Measurements from ENCODE around the gene NFIB. TPM values are rescaled to one million over a fixed set of nuclear protein-coding genes. Genes with fewer than 3 reads are reported as not detected.
A peak's percentile ranks its signal among the peaks of the same experiment; 100 is the strongest.

NFIB gene
- total RNA-seq, 1 donor from 2014 or later = not detected

DNA sequence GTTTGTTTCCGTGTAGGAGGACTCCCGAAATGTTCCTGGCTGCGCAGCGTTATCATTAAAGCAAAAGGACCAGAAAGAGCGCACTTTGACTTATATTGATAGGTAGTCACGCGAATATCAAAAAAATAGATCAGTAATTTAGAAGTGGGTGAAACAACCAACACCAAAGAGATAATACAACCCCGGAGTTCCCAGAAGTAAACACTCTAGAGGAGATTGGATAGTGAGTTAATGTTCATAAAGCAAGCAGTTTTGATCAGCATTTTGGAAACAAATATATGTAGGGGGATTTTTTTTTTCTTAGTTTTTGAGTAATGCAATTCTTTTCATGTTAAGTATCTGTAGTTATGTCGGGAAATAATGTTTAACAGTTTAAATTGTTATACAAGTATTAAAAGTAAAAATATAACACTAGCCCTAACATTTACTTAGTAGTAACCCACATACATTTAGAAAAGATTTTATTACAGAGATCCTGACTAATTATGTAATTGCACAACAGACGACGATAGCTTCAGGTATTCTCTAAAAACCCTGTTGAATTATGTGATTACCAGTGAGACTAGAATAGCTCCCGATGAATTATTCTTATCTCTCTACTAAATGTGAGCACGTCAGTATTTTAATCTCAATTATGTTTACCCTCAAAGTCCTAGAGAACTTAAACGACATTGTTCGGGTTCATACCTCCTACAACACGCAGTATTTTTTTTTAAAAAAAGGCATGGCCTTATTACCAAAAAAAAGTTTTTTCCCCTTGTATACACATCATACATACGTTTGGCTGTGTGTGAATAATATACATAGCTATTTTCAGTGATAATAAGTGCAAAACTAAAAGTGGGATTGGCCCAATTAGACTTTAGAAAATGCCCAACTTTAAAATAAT, 9.4 kb upstream of the NFIB start:
- Mint-ChIP-seq H3K36me3 (ENCODE audit: low read depth) (peaks cover 3% of the 10 kb centered on the region), H3K27me3 (ENCODE audit: low read depth) (peaks cover 64% of the 10 kb centered on the region)
- intact Hi-C loops (cut with micrococcal nuclease) = loop anchor here (10.0 kb wide), 1 partner anchor 1231 kb away; the partner anchor contains the start of gene CCDC171

DNA sequence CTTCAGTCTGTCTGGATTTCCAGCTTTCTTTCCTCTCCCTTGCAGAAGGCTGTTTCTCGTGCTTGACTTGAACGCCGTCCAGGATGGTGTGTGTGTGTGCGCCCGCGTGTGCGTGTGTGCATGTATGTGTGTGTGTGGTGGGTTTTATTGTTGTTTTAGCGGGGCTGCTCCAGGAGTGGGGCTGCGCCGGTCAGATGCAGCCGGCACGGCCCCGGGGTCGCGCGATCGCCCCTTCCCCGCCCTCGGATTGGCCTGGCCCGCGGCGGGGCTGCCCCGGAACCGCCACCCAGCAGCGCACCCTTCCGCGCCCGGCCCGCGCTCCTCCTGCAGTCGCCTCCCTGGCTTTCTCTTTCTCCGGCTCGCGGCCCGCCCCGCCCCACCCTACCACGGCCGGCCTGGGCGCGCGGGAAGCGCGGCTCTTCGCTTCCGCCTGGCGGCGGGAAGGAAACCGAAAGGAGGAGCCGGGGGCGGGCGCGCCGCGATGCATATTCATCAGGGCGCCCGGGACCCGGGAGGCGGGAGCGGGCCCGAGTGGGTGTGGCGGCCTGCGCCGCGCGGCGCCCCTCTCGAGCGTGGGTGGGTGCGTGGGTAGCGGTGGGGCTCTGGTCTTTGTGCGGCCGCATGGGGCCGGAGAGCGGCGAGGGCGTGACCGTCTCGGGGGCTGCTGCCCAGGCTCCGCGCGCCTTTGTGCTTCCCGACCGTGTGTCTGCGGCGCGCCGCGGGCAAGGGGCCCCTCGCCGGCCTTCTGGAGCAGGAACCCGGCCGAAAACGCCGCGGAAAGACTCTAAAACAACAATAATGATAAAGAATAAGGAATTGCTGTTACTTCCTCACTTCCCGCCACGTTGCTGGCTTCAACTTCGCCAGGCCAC, 8.5 kb upstream of the NFIB start:
- Mint-ChIP-seq H3K4me3 (ENCODE audit: low read depth) (peak overlapping the region; percentile 86), H3K36me3 (ENCODE audit: low read depth) (peaks cover 3% of the 10 kb centered on the region), H3K4me1 (ENCODE audit: low read depth) (peaks cover 22% of the 10 kb centered on the region), H3K27me3 (ENCODE audit: low read depth) (peaks cover 65% of the 10 kb centered on the region), H3K27ac (peak overlapping the region; percentile 83), H3K9me3 (no peaks in the 10 kb centered on the region)
- intact Hi-C loops (cut with micrococcal nuclease) = loop anchor here (1.0 to 10.0 kb wide), 2 partner anchors 8 to 1232 kb away; partner anchors contain the start of genes CCDC171 and NFIB
- peak; percentile 82 for DNase-seq (ENCODE audit: low spot score)

More for the DNA sequence above, 9.4 kb upstream of the NFIB start:
- Mint-ChIP-seq H3K27ac (peak overlapping the region; percentile 83), H3K4me1 (ENCODE audit: low read depth) (peaks cover 18% of the 10 kb centered on the region), H3K4me3 (ENCODE audit: low read depth) (peak overlapping the region; percentile 86), H3K9me3 (no peaks in the 10 kb centered on the region)
- DNase-seq (ENCODE audit: low spot score) = no peak

DNA sequence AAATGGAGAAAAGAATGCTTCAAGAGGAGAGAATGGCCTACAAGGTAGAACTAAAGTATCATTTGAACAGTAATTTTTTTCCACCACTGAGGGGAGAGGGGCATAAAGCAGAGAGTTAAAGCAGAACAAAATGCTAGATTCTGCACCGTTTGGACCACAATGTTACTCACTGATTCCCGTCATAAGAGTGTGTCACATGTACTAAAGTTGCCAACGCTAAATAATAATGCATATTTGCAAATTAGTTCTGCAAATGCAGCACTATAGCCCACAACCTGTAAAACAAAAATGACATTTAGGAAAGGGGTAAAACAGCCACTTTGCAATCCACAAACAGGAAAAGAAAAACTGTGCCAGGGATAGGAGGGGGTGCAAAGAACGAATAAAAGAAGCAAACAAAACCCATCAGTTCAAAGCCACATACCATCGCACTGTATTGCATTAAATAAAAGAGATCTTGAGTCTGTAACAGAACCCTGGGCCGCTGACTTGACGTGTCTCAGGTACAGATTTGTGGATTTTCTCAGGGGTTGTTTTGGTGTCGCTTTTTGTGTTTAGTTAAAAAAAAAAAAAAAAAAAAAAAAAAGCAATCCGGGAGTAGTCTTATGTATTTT, 7.7 kb upstream of the NFIB start:
- Mint-ChIP-seq H3K36me3 (ENCODE audit: low read depth) (peaks cover 3% of the 10 kb centered on the region), H3K27ac (no peak overlapping the region), H3K9me3 (no peaks in the 10 kb centered on the region), H3K4me3 (ENCODE audit: low read depth) (peak overlapping the region; percentile 75), H3K4me1 (ENCODE audit: low read depth) (peaks cover 22% of the 10 kb centered on the region), H3K27me3 (ENCODE audit: low read depth) (peaks cover 68% of the 10 kb centered on the region)
- no peak for DNase-seq (ENCODE audit: low spot score)
- intact Hi-C loops (cut with micrococcal nuclease) = loop anchor here (1.0 to 10.0 kb wide), 2 partner anchors 7 to 1233 kb away; partner anchors contain the start of genes CCDC171 and NFIB

- Mint-ChIP-seq H3K36me3 (ENCODE audit: low read depth) (peaks cover 3% of the 10 kb centered on the region), H3K9me3 (no peaks in the 10 kb centered on the region), H3K27me3 (ENCODE audit: low read depth) (peaks cover 68% of the 10 kb centered on the region), H3K4me1 (ENCODE audit: low read depth) (peaks cover 25% of the 10 kb centered on the region), H3K4me3 (ENCODE audit: low read depth) (peak overlapping the region; percentile 63), H3K27ac (no peak overlapping the region)
- intact Hi-C loops (cut with micrococcal nuclease) = loop anchor here (10.0 kb wide), 1 partner anchor 1234 kb away; the partner anchor contains the start of gene CCDC171
- DNase-seq (ENCODE audit: low spot score) = no peak
Observed at GRCh38 chr9:14320271-14321181, 6.6 kb upstream of the NFIB start.

DNA sequence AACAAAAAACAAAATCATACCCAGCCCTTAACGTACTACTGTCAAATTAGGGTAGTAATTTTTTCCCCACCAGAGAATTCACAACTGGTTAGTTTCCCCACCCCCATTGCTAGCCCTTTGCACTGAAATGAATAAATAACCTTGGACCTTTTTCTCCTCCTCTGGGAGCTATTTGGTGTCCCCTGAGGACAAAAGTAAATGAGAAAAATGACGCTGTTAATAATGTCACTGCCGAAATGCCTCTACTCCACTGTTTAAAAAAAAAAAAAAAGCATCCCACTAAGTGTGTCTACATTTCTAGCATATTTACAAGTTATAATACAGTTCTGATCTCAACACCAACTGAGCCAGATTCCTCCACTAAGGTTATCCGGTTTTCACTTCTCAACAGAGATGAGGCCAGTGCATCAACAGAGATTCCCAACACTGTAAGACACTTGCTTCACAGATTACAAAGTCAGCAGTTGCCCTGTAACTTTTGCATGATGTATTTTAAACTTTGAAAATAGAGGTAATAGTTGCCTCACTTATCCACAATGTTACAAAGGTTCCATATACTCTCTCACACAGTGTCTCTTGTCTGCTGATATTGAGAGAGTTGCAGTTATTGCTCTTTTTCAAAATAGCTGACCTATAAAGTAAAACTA, 5.1 kb upstream of the NFIB start:
- Mint-ChIP-seq H3K36me3 (ENCODE audit: low read depth) (peaks cover 3% of the 10 kb centered on the region), H3K4me1 (ENCODE audit: low read depth) (peaks cover 29% of the 10 kb centered on the region), H3K4me3 (ENCODE audit: low read depth) (no peak overlapping the region), H3K9me3 (no peaks in the 10 kb centered on the region), H3K27me3 (ENCODE audit: low read depth) (peaks cover 67% of the 10 kb centered on the region), H3K27ac (no peak overlapping the region)
- intact Hi-C loops (cut with micrococcal nuclease) = no loop called here
- no peak for DNase-seq (ENCODE audit: low spot score)

- Mint-ChIP-seq H3K36me3 (ENCODE audit: low read depth) (peaks cover 7% of the 10 kb centered on the region), H3K4me1 (ENCODE audit: low read depth) (peaks cover 32% of the 10 kb centered on the region), H3K4me3 (ENCODE audit: low read depth) (no peak overlapping the region), H3K9me3 (no peaks in the 10 kb centered on the region), H3K27me3 (ENCODE audit: low read depth) (peaks cover 65% of the 10 kb centered on the region), H3K27ac (no peak overlapping the region)
- intact Hi-C loops (cut with micrococcal nuclease) = no loop called here
- no peak for DNase-seq (ENCODE audit: low spot score)
Observed at GRCh38 chr9:14318361-14318760, 4.4 kb upstream of the NFIB start.

- Mint-ChIP-seq H3K4me1 (ENCODE audit: low read depth) (peaks cover 30% of the 10 kb centered on the region), H3K27ac (no peak overlapping the region), H3K4me3 (ENCODE audit: low read depth) (no peak overlapping the region), H3K9me3 (no peaks in the 10 kb centered on the region), H3K36me3 (ENCODE audit: low read depth) (peaks cover 5% of the 10 kb centered on the region), H3K27me3 (ENCODE audit: low read depth) (peaks cover 64% of the 10 kb centered on the region)
- DNase-seq (ENCODE audit: low spot score) = no peak
- intact Hi-C loops (cut with micrococcal nuclease) = no loop called here
Observed at GRCh38 chr9:14317667-14318320, 3.9 kb upstream of the NFIB start.

DNA sequence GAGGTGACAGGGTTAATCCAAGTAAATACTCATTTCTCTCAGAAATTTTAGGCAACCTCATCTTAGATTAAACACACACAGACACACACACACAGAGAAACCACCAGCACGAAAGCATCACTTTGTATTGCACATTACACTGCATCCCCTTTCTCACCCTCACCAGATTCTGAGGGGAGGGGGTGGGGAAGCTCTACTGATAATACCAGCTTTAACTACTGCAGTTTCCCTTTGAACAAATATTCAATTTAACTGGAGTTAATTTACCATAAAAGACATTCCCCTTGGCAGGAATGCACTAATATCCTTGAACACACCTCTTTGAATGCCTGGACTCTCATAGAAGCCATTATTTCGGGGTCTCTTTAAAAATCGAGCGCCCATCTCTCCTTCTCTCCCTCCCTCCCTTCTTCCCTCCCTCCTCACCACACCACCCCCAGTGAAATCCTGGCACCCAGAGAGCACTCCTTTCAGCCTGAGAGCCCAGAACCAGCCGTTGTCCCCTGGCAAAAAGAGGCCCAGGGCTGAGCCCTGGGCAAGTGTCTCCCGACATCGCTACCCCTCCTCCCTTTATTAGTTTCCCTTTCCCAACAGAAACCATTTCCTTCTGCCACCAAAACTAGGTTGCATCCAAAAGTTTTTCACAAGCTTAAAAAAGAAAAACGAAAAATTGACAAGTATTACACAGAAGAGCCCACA, 2.8 kb upstream of the NFIB start:
- Mint-ChIP-seq H3K4me3 (ENCODE audit: low read depth) (no peak overlapping the region), H3K36me3 (ENCODE audit: low read depth) (peaks cover 5% of the 10 kb centered on the region), H3K4me1 (ENCODE audit: low read depth) (peaks cover 25% of the 10 kb centered on the region), H3K27me3 (ENCODE audit: low read depth) (peaks cover 70% of the 10 kb centered on the region), H3K27ac (no peak overlapping the region), H3K9me3 (no peaks in the 10 kb centered on the region)
- no peak for DNase-seq (ENCODE audit: low spot score)
- intact Hi-C loops (cut with micrococcal nuclease) = no loop called here

GRCh38 chr9:14315875-14316601, 2.1 kb upstream of the NFIB start:
- Mint-ChIP-seq H3K27me3 (ENCODE audit: low read depth) (peaks cover 67% of the 10 kb centered on the region), H3K36me3 (ENCODE audit: low read depth) (peaks cover 5% of the 10 kb centered on the region), H3K27ac (peak overlapping the region; percentile 66), H3K4me1 (ENCODE audit: low read depth) (peaks cover 19% of the 10 kb centered on the region), H3K4me3 (ENCODE audit: low read depth) (peak overlapping the region; percentile 76), H3K9me3 (no peaks in the 10 kb centered on the region)
- no peak for DNase-seq (ENCODE audit: low spot score)
- intact Hi-C loops (cut with micrococcal nuclease) = no loop called here
